Upper lobe of left lung (tissue), 6 donors: Measurements from ENCODE around the gene DNAJC8. TPM values are rescaled to one million over a fixed set of nuclear protein-coding genes. Genes with fewer than 3 reads are reported as not detected.

Experiments used
- ATAC-seq, 2 donors: fragments of 200-7000 bp; cut with Tn5 transposase; one replicate each; pipeline ENCODE4 v1.9.1; 2022; ENCODE audit warnings: mild to moderate bottlenecking in 2 of 2, moderate library complexity in 2 of 2; ENCODE audit not compliant: low FRiP score in 2 of 2
- DNase-seq, 2 donors: peaks; one replicate each; pipeline ENCODE4 v3.0.0-alpha.2; 2019 to 2020
- H3K27ac ChIP-seq, 4 donors: fragments of 200-600 bp; sonication (generic); one replicate each; pipeline ENCODE4 v1.5.1; 2016 to 2019
- H3K27me3 ChIP-seq, 4 donors: fragments of 200-600 bp; sonication (generic); one replicate each; pipeline ENCODE4 v1.5.1; 2017 to 2019
- H3K36me3 ChIP-seq, 4 donors: fragments of 200-600 bp; sonication (generic); one replicate each; pipeline ENCODE4 v1.5.1; 2016 to 2019
- H3K4me1 ChIP-seq, 4 donors: fragments of 200-600 bp; sonication (generic); one replicate each; pipeline ENCODE4 v1.5.1; 2018 to 2019
- H3K4me3 ChIP-seq, 4 donors: fragments of 200-600 bp; sonication (generic); one replicate each; pipeline ENCODE4 v1.5.1; 2017 to 2019; ENCODE audit warnings: mild to moderate bottlenecking in 2 of 4, moderate library complexity in 1 of 4
- H3K9me3 ChIP-seq, 4 donors: fragments of 200-600 bp; sonication (generic); one replicate each; pipeline ENCODE4 v1.5.1; 2018 to 2019
- EP300 ChIP-seq, 4 donors: sonication (generic); formaldehyde crosslinking; IDR thresholded peaks; one replicate each; pipeline ENCODE4 v1.5.1; 2017; ENCODE audit warnings: antibody characterized with exemption in 4 of 4, control low read depth in 2 of 4
- POLR2A ChIP-seq, 4 donors: fragments of 450-650 bp; IDR thresholded peaks; one replicate each; pipeline ENCODE4 v1.5.1; 2016 to 2017; ENCODE audit warnings: antibody characterized with exemption in 4 of 4, mild to moderate bottlenecking in 2 of 4
- POLR2AphosphoS5 ChIP-seq, 2 donors: sonication (generic); formaldehyde crosslinking; IDR thresholded peaks; one replicate each; pipeline ENCODE4 v1.5.1; 2017; ENCODE audit warnings: antibody characterized with exemption in 2 of 2
- WGBS, 2 donors: methylation state at CpG; one replicate each; pipeline ENCODE4 v1.1.5; 2017 to 2018; 5-methylcytosine and 5-hydroxymethylcytosine counted together
- total RNA-seq, 6 donors: library from RNA; depleted of rRNA in 4 of 6; stranded (reverse); fragments of >200 nt in 4 of 6; gene quantifications; one replicate each; pipeline versions ENCODE4 v1.1.0 to v1.2.1, GENCODE V29; 2016 to 2021
- TF ChIP-seq, protein P1 (sequence below), 6 experiments: fragments of 450-650 bp in 4 of 6; fragments of 200-600 bp in 2 of 6; sonication (generic) in 2 of 6; IDR thresholded peaks; one replicate each; pipeline ENCODE4 v1.5.1; 2016 to 2019; ENCODE audit warnings: antibody characterized with exemption in 6 of 6
- donor health status: DM: no; HTN: no; CAD: no; lungs with moderate emphysema.
- donor health status: DM: no; HTN: yes; CAD: no; lungs with severe emphysema.

DNAJC8 gene
- total RNA-seq, 6 donors from 2014 or later = 50.0 to 107 (median 73.5) TPM

DNA sequence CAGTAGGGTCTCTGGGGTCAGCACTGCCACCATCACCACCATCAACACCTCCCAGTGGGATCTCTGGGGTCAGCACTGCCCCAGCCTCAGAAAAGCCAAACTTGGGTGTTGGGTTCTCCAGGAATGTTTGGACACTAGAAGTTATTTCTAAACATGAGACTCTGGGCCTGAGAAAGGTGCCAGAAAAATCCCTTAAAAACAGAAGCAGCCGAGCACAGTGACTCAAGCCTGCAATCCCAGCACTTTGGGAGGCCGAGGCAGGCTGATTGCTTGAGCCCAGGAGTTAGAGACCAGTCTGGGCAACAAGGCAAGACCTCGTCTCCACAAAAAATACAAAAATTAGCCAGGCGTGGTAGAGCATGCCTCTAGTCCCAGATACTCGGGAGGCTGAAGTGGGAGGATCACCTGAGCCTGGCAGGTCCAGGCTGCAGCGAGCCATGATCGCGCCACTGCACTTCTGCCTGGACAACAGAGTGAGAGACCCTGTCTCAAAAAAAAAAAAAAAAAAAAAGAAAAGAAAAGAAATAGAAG, 56.8 kb downstream of the DNAJC8 start:
- H3K4me1 ChIP-seq = peaks cover 29 to 35% (median 31%) of the 10 kb centered on the region in 4 donors
- DNase-seq = no peak

DNA sequence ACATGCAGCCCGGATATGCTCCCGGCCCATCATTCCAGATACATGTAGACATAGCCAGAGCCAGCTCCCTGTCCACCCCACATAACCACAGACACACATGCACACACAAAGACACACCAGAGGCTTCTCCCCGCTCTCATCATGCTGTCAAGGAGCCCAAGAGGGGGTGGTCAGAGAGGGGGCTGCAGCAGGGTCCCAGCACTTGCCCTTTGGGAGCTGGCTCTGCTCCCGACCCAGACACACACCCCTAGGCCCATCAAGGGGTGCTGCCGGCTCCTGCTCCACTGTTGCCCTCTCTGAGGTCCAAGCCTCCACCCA, 58.9 kb downstream of the DNAJC8 start:
- DNase-seq (no peak), ATAC-seq (peak in 1 of 2 donors; percentile 32)
- peak overlapping the region in 3 of 4 donors; percentile 12 to 49 (median 25) for H3K4me3 ChIP-seq
- H3K4me1 ChIP-seq = peaks cover 30 to 44% (median 38%) of the 10 kb centered on the region in 4 donors
- no peaks in the 10 kb centered on the region for H3K36me3 ChIP-seq
- no peaks in the 10 kb centered on the region for H3K9me3 ChIP-seq
- WGBS, 2 donors = 92% methylated on average over 3 of the region's 5 CpGs; no CpG with 5 or more reads in 1 of the 2 donors
- H3K27ac ChIP-seq = peak overlapping the region; percentile 54 to 88 (median 81)
- TF ChIP-seq POLR2AphosphoS5 (IDR thresholded peaks at IDR 0.05) (no peak), POLR2A (IDR thresholded peaks at IDR 0.05) (no peak)
- H3K27me3 ChIP-seq = no peaks in the 10 kb centered on the region

More for the DNA sequence above, 56.8 kb downstream of the DNAJC8 start:
- H3K4me3 ChIP-seq = peak overlapping the region in 3 of 4 donors; percentile 22 to 49 (median 37)
- no peak for TF ChIP-seq EP300 (IDR thresholded peaks at IDR 0.05)
- no peak for TF ChIP-seq POLR2A (IDR thresholded peaks at IDR 0.05)
- TF ChIP-seq POLR2AphosphoS5 (IDR thresholded peaks at IDR 0.05) = no peak
- TF ChIP-seq, protein P1, sequence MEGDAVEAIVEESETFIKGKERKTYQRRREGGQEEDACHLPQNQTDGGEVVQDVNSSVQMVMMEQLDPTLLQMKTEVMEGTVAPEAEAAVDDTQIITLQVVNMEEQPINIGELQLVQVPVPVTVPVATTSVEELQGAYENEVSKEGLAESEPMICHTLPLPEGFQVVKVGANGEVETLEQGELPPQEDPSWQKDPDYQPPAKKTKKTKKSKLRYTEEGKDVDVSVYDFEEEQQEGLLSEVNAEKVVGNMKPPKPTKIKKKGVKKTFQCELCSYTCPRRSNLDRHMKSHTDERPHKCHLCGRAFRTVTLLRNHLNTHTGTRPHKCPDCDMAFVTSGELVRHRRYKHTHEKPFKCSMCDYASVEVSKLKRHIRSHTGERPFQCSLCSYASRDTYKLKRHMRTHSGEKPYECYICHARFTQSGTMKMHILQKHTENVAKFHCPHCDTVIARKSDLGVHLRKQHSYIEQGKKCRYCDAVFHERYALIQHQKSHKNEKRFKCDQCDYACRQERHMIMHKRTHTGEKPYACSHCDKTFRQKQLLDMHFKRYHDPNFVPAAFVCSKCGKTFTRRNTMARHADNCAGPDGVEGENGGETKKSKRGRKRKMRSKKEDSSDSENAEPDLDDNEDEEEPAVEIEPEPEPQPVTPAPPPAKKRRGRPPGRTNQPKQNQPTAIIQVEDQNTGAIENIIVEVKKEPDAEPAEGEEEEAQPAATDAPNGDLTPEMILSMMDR (IDR thresholded peaks at IDR 0.05) = no peak
- no peaks in the 10 kb centered on the region for H3K27me3 ChIP-seq
- H3K27ac ChIP-seq = peak overlapping the region; percentile 72 to 88 (median 81)
- WGBS, 2 donors = 65 to 73% methylated on average over 6 to 8 of the region's 8 CpGs
- no peak for ATAC-seq
- H3K9me3 ChIP-seq = no peaks in the 10 kb centered on the region
- no peaks in the 10 kb centered on the region for H3K36me3 ChIP-seq

DNA sequence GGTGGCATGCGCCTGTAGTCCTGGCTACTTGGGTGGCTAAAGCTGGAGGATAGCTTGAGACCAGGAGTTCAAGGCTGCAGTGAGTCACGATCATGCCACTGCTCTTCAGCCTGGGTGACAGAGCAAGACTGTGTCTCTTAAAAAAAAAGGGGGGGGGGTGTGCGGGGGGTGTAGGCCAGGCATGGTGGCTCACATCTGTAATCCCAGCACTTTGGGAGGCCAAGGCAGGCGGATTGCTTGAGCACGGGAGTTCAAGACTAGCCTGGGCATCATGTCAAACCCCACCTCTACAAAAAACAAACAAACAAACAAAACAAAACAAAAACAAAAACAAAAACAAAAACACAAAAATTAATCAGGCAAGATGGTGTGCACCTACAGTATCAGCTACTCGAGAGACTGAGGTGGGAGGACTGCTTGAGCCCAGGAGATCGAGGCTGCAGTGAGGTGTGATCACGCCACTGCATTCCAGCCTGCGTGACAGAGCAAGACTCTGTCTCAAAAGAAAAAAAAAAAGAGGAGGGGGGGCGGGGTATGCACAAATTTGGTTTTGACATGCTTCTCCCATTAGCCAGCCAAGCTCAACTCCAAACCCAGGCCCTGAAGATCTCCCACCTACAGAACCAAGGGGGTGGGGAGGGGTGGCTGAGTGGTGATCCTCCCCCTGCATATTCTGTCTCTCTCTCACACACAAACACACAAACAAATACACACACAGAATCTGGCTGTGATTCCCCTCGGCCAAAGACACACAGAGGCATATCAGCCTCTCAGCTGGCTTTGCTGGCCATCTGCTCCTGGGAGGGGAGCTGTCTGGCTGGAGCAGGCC, 59.5 kb downstream of the DNAJC8 start:
- 53 to 61% methylated on average over 8 to 11 of the region's 11 CpGs for WGBS, 2 donors
- H3K27ac ChIP-seq = peak overlapping the region; percentile 54 to 88 (median 81)
- H3K27me3 ChIP-seq = no peaks in the 10 kb centered on the region
- TF ChIP-seq, protein P1 (IDR thresholded peaks at IDR 0.05) = no peak
- no peak for TF ChIP-seq POLR2AphosphoS5 (IDR thresholded peaks at IDR 0.05)
- no peak for TF ChIP-seq EP300 (IDR thresholded peaks at IDR 0.05)
- no peak for TF ChIP-seq POLR2A (IDR thresholded peaks at IDR 0.05)
- ATAC-seq (no peak), DNase-seq (peak in 1 of 2 donors; percentile 39)
- H3K4me3 ChIP-seq = peak overlapping the region in 2 of 4 donors; percentile 25 to 49
- H3K36me3 ChIP-seq = no peaks in the 10 kb centered on the region
- H3K9me3 ChIP-seq = no peaks in the 10 kb centered on the region
- H3K4me1 ChIP-seq = peaks cover 30 to 44% (median 39%) of the 10 kb centered on the region in 4 donors

DNA sequence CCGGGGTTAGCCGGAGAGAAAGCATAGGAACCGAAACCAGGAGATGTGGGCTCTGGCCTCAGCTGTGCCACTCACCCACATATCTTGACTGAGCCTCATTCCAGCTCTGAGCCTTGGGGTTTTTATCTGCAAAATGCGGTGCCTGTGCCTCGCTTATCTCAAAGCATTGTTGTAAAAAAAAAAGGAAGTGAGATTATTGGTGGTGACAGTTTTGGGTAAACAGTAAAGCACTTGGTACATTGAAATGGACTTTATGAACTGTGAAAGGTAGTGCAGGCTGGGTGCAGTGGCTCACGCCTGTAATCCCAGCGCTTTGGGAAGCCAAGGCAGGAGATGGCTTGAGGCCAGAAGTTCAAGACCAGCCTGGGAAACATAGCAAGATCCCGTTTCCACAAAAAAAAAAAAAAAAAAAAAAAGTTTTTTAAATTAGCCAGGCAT, 60.1 kb downstream of the DNAJC8 start:
- H3K36me3 ChIP-seq = no peaks in the 10 kb centered on the region
- peak overlapping the region; percentile 28 to 88 (median 81) for H3K27ac ChIP-seq
- DNase-seq (peak in 1 of 2 donors; percentile 55), ATAC-seq (peak in 1 of 2 donors; percentile 48)
- no peaks in the 10 kb centered on the region for H3K9me3 ChIP-seq
- peaks cover 30 to 44% (median 39%) of the 10 kb centered on the region in 4 donors for H3K4me1 ChIP-seq
- 12 to 16% methylated on average over 8 of the region's 8 CpGs for WGBS, 2 donors
- no peak for TF ChIP-seq POLR2A (IDR thresholded peaks at IDR 0.05)
- peak in 1 of 2 donors; percentile 28 for TF ChIP-seq POLR2AphosphoS5 (IDR thresholded peaks at IDR 0.05)
- no peaks in the 10 kb centered on the region for H3K27me3 ChIP-seq
- peak overlapping the region in 1 of 4 donors; percentile 4 for H3K4me3 ChIP-seq

DNA sequence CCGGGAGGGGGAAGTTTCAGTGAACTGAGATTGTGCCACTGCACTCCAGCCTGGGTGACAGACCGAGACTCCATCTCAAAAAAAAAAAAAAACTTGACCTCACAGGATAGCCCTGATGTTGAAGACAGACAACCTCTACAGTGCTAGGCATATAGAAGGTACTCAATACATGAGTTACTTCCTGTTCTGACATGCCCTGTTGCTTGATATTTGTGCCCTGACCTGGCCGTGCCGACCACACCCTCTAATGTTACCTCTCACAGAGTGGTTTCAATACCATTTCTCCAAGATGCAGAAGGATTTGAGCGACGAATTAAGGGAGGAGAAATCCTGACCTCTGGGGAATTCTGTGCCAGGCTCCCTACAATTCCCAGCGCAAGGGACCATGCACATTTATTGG, 61.6 kb downstream of the DNAJC8 start:
- DNase-seq = no peak
- no peaks in the 10 kb centered on the region for H3K36me3 ChIP-seq
- no peak for ATAC-seq
- 85 to 88% methylated on average over 7 of the region's 7 CpGs for WGBS, 2 donors
- TF ChIP-seq POLR2AphosphoS5 (IDR thresholded peaks at IDR 0.05) = no peak
- TF ChIP-seq POLR2A (IDR thresholded peaks at IDR 0.05) = no peak
- no peak for TF ChIP-seq EP300 (IDR thresholded peaks at IDR 0.05)
- TF ChIP-seq, protein P1 (IDR thresholded peaks at IDR 0.05) = no peak
- H3K9me3 ChIP-seq = no peaks in the 10 kb centered on the region
- peaks cover 27 to 44% (median 39%) of the 10 kb centered on the region in 4 donors for H3K4me1 ChIP-seq
- no peaks in the 10 kb centered on the region for H3K27me3 ChIP-seq
- H3K4me3 ChIP-seq = no peak overlapping the region
- H3K27ac ChIP-seq = peak overlapping the region in 1 of 4 donors; percentile 28
